A673 (cell line): ENCODE data around the gene UGT2B28. TPM values are rescaled to one million over a fixed set of nuclear protein-coding genes. Genes with fewer than 3 reads are reported as not detected.
"Not testable (repeated sequence)": the region's sequence is repeated elsewhere in the genome, so short reads cannot be mapped to it uniquely, and the experiment has no call there.

ENCODE experiments used
- BruUV-seq: library from RNA; stranded (reverse); fragments of 400-500 nt; replicated peaks from 2 replicates; lab custom pipeline; 2021; lab: Mats Ljungman, UMichigan
- CTCF ChIA-PET: fragments of 300-600 bp; sonication (Branson Sonifier 250); formaldehyde crosslinking; loops from one replicate; lab custom pipeline; 2022; ENCODE audit warnings: antibody characterized with exemption; lab: Charles Lee
- POLR2A ChIA-PET: fragments of 300-600 bp; sonication (Branson Sonifier 250); formaldehyde crosslinking; loops from one replicate; lab custom pipeline; 2022; ENCODE audit warnings: antibody characterized with exemption; ENCODE audit not compliant: low non-redundant PET; lab: Charles Lee
- DNase-seq: peaks from one replicate; pipeline ENCODE4 v3.0.0-alpha.2; 2015; ENCODE audit warnings: low spot score
- H3K27ac ChIP-seq: fragments of 200-600 bp; sonication (generic); 2 replicates; pipeline ENCODE4 v1.5.1; 2016; ENCODE audit warnings: mixed run types, low read depth, mild to moderate bottlenecking, mixed read lengths, antibody characterized with exemption, low read length; ENCODE audit not compliant: poor library complexity, severe bottlenecking
- H3K27me3 ChIP-seq: fragments of 200-600 bp; sonication (generic); replicated peaks from 2 replicates; pipeline ENCODE4 v1.6.1; 2017; ENCODE audit warnings: mixed run types, low read depth, mild to moderate bottlenecking, mixed read lengths, antibody characterized with exemption, low read length; ENCODE audit not compliant: insufficient read depth, poor library complexity
- H3K36me3 ChIP-seq: fragments of 200-600 bp; sonication (generic); 2 replicates; pipeline ENCODE4 v1.6.1; 2016; ENCODE audit warnings: mixed run types, mild to moderate bottlenecking, mixed read lengths, antibody characterized with exemption, low read length; ENCODE audit not compliant: insufficient read depth, poor library complexity, severe bottlenecking
- H3K4me1 ChIP-seq: fragments of 200-600 bp; sonication (generic); 2 replicates; pipeline ENCODE4 v1.6.1; 2017; ENCODE audit warnings: mixed run types, mild to moderate bottlenecking, mixed read lengths, antibody characterized with exemption, low read length; ENCODE audit not compliant: insufficient read depth, poor library complexity, severe bottlenecking
- H3K4me3 ChIP-seq: fragments of 200-600 bp; sonication (generic); 2 replicates; pipeline ENCODE4 v1.5.1; 2016; ENCODE audit warnings: low read depth, mixed run types, mild to moderate bottlenecking, mixed read lengths, low read length; ENCODE audit not compliant: poor library complexity, severe bottlenecking
- H3K9me3 ChIP-seq: fragments of 200-600 bp; sonication (generic); 2 replicates; pipeline ENCODE4 v1.6.1; 2016; ENCODE audit warnings: mixed run types, low read depth, mild to moderate bottlenecking, mixed read lengths, antibody characterized with exemption, low read length; ENCODE audit not compliant: poor library complexity, severe bottlenecking
- EZH2 ChIP-seq: fragments of 200-600 bp; sonication (generic); IDR thresholded peaks from 2 replicates; pipeline ENCODE4 v1.6.1; 2017; ENCODE audit warnings: borderline replicate concordance, low read depth, mild to moderate bottlenecking, mixed read lengths, antibody characterized with exemption, low read length; ENCODE audit not compliant: poor library complexity, severe bottlenecking
- intact Hi-C: fragments of 100-400 bp; cut with micrococcal nuclease; formaldehyde crosslinking; loops from one replicate; pipeline ENCODE4 v1.10.0; 2022; ENCODE audit not compliant: unreplicated experiment
- total RNA-seq: library from RNA; stranded (reverse); gene quantifications from 2 replicates; pipeline ENCODE4 v1.2.3, GENCODE V29; 2021
- TF ChIP-seq, protein P1 (sequence below): fragments of 300-800, 200-600 bp; sonication (generic); conservative IDR thresholded peaks from 2 replicates; pipeline ENCODE4 v1.5.1; 2017; ENCODE audit warnings: low read depth, mild to moderate bottlenecking, antibody characterized with exemption, low read length, moderate library complexity, mixed read lengths

UGT2B28 gene
- total RNA-seq, 1 experiment from 2014 or later, result not detected

DNA sequence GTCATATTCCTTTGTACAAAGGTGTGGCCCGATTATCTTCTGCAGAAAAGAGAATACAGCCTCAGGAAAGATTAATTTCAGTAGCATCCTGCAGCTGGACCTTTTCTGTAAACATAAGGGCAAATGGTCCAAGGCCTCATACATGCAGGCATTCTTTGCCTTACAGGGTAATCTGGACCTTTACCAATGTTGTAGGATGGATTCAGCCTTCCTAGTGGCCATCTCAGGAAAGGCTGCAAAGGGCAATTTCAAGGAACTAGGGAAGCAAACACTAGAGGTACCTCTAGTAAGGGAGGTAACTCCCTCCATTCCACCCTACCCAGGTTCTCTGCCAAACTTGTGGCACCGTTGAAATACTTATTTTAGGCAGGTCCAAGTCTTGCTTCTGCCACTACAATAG lies 43.0 kb downstream of the UGT2B28 start:
- intact Hi-C loops, result no loop called here
- ChIA-PET POLR2A (no interaction called here), CTCF (no interaction called here)
- TF ChIP-seq, protein P1, sequence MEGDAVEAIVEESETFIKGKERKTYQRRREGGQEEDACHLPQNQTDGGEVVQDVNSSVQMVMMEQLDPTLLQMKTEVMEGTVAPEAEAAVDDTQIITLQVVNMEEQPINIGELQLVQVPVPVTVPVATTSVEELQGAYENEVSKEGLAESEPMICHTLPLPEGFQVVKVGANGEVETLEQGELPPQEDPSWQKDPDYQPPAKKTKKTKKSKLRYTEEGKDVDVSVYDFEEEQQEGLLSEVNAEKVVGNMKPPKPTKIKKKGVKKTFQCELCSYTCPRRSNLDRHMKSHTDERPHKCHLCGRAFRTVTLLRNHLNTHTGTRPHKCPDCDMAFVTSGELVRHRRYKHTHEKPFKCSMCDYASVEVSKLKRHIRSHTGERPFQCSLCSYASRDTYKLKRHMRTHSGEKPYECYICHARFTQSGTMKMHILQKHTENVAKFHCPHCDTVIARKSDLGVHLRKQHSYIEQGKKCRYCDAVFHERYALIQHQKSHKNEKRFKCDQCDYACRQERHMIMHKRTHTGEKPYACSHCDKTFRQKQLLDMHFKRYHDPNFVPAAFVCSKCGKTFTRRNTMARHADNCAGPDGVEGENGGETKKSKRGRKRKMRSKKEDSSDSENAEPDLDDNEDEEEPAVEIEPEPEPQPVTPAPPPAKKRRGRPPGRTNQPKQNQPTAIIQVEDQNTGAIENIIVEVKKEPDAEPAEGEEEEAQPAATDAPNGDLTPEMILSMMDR, result no peak
- no peak for TF ChIP-seq EZH2
- Histone ChIP-seq H3K27me3 (no peaks in the 10 kb centered on the region), H3K4me3 (no peak overlapping the region), H3K4me1 (no peaks in the 10 kb centered on the region), H3K27ac (no peak overlapping the region), H3K9me3 (no peaks in the 10 kb centered on the region), H3K36me3 (no peaks in the 10 kb centered on the region)
- no peak for DNase-seq
- BruUV-seq, result no TSS peak

DNA sequence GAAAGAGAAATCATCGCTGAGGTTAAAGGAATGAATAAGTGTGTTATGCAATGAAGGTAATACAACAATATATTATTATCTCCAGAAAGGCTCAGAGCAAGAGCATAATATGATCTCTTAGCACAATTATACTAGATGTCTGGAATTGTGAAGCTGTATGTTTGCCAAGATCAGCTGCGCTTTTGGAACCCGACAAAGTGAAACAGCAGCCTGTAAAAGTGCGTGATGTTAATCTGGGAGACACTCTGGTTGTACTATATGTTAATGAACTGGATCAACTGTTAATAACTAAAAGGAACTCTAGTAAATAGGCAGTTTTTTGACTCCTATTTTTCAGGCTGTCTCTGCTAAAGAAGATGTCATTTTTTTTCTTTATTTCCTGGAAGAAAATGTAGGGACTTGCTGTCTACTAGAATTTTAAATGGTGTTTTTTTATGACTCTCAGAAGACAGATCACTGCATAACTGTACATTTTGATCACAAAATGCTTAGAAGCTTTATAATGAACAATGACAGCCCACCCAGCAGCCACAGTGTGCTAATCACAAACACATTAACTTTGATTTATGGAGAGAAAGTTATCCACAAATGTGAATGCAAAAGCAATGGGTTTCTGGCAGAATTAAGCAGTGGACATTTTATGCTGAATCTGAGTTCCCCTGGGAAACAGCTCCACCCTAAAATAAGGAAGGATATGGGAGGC lies 50.2 kb downstream of the UGT2B28 start:
- intact Hi-C loops, result no loop called here

DNA sequence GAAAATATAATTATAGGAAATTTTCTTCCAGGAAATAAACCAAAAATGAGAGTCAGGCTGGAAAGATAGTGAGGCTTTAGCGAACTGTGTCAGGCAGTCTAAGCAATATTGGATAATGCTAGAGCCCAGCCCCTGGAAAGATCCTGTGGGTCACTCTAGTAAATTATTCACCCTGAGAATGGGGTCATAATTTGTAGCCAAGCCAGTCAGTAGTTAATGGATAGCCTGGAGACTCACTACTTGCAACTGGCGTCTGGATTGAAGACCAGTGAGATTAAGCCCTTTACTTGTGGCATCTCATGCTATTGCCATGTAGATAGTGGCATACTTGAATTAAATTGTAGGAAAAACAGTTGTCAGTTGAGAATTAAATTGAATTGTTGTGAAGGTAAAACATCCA lies 51.0 kb downstream of the UGT2B28 start:
- POLR2A ChIA-PET, H3K27ac ChIP-seq, intact Hi-C loops, H3K9me3 ChIP-seq, H3K4me3 ChIP-seq, H3K4me1 ChIP-seq, DNase-seq, BruUV-seq, CTCF ChIA-PET, H3K27me3 ChIP-seq, H3K36me3 ChIP-seq: not testable (repeated sequence)

More for the DNA sequence above, 50.2 kb downstream of the UGT2B28 start:
- ChIA-PET CTCF (no interaction called here), POLR2A (no interaction called here)
- DNase-seq, result no peak
- BruUV-seq, result no TSS peak
- Histone ChIP-seq H3K36me3 (no peaks in the 10 kb centered on the region), H3K4me3 (no peak overlapping the region), H3K27me3 (no peaks in the 10 kb centered on the region), H3K4me1 (no peaks in the 10 kb centered on the region), H3K9me3 (no peaks in the 10 kb centered on the region), H3K27ac (no peak overlapping the region)
- no peak for TF ChIP-seq EZH2
- TF ChIP-seq, protein P1, result no peak

DNA sequence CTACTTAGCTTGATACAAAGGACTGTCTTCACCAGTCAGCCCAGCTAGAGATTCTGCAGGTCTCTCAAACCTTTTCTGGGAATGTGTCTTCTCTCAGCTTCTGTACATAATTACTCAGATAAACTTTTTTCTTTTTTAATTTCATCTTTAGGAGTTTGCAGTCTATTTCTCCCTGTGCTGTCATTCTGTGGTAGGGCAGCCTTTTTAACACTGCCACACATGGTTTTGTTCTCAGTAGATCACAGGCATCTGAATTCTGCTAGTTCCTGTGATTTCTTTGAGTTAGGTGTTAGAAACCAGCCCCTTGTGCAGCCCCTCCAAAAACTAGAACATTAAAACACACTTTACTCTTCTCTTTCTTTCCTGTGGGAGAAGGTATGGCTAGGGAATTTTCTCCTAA lies 55.2 kb downstream of the UGT2B28 start:
- POLR2A ChIA-PET, H3K27ac ChIP-seq, H3K9me3 ChIP-seq, H3K27me3 ChIP-seq, H3K4me1 ChIP-seq, CTCF ChIA-PET, H3K4me3 ChIP-seq, H3K36me3 ChIP-seq, BruUV-seq, DNase-seq, intact Hi-C loops: not testable (repeated sequence)

DNA sequence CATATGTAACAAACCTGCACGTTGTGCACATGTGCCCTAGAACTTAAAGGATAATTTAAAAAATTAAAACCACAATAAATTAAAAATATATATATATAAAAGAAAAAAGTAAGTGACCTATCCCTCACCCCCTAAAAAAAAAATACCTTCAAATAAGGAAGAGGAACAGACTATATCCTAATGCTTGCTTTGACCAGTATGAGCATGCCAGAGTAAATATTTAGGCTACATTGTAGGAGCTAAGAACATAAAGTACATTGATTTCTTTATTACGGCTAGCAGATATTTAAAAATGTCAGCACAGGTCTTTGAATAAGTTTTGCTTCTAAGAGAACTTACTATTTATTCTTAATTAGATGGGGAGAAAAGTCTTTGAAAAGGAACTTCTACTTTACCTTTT lies 62.8 kb downstream of the UGT2B28 start:
- CTCF ChIA-PET, intact Hi-C loops, BruUV-seq, DNase-seq, H3K27me3 ChIP-seq, H3K4me1 ChIP-seq, H3K9me3 ChIP-seq, POLR2A ChIA-PET, H3K27ac ChIP-seq, H3K36me3 ChIP-seq, H3K4me3 ChIP-seq: not testable (repeated sequence)
